NB4 (cell line): ENCODE data around the gene THSD7A.

Experiments used
- DNase-seq: peaks from one replicate; pipeline ENCODE4 v3.0.0; 2010; ENCODE audit warnings: low read depth
- H3K4me3 ChIP-seq: one replicate; pipeline ENCODE4 v1.5.1; 2011; ENCODE audit warnings: mild to moderate bottlenecking, low read depth, low read length, moderate library complexity
- CTCF ChIP-seq: IDR thresholded peaks from one replicate; pipeline ENCODE4 v1.5.1; 2012; ENCODE audit warnings: low read depth, low read length
- MAX ChIP-seq: IDR thresholded peaks from 2 replicates; pipeline ENCODE4 v1.6.1; 2011; ENCODE audit warnings: low read depth, low read length
- MYC ChIP-seq: IDR thresholded peaks from 2 replicates; pipeline ENCODE4 v1.6.1; 2011; ENCODE audit warnings: low read depth, low read length
- POLR2A ChIP-seq: IDR thresholded peaks from 2 replicates; pipeline ENCODE4 v1.6.1; 2011; ENCODE audit warnings: mild to moderate bottlenecking; ENCODE audit not compliant: insufficient read length; ENCODE audit errors: extremely low read depth

THSD7A gene

GRCh38 chr7:11732207-11732606, 99.8 kb downstream of the THSD7A start:
- DNase-seq = no peak
- TF ChIP-seq POLR2A (no peak), MYC (no peak), MAX (no peak), CTCF (no peak)
- H3K4me3 ChIP-seq = no peak overlapping the region

GRCh38 chr7:11730725-11731124, 101.3 kb downstream of the THSD7A start:
- no peak for TF ChIP-seq CTCF
- TF ChIP-seq MAX = no peak
- TF ChIP-seq MYC = no peak
- TF ChIP-seq POLR2A = no peak
- no peak overlapping the region for H3K4me3 ChIP-seq
- DNase-seq = no peak

GRCh38 chr7:11727864-11728263, 104.1 kb downstream of the THSD7A start:
- H3K4me3 ChIP-seq = no peak overlapping the region
- DNase-seq = no peak
- no peak for TF ChIP-seq CTCF
- TF ChIP-seq MAX = no peak
- no peak for TF ChIP-seq POLR2A
- TF ChIP-seq MYC = no peak

GRCh38 chr7:11726794-11727155, 105.2 kb downstream of the THSD7A start:
- DNase-seq = no peak
- TF ChIP-seq CTCF = no peak
- no peak for TF ChIP-seq MAX
- no peak for TF ChIP-seq POLR2A
- no peak for TF ChIP-seq MYC
- no peak overlapping the region for H3K4me3 ChIP-seq

- DNase-seq = no peak
- H3K4me3 ChIP-seq = no peak overlapping the region
Measured at GRCh38 chr7:11726001-11726793, 105.8 kb downstream of the THSD7A start.

More at GRCh38 chr7:11726001-11726793, 105.8 kb downstream of the THSD7A start:
- TF ChIP-seq POLR2A (no peak), MAX (no peak), CTCF (no peak), MYC (no peak)
